Osteoblast (primary cell): Measurements from ENCODE around the gene OR52E6. TPM values are rescaled to one million over a fixed set of nuclear protein-coding genes. Genes with fewer than 3 reads are reported as not detected.
A peak's percentile ranks its signal among the peaks of the same experiment; 100 is the strongest.

Experiments
- DNase-seq: peaks from one replicate; pipeline ENCODE4 v3.0.0; 2011; ENCODE audit warnings: low spot score, mixed read lengths; ENCODE audit not compliant: insufficient read length; ENCODE audit errors: missing footprints
- H2AFZ ChIP-seq: 2 replicates; pipeline ENCODE4 v1.6.0; 2011; ENCODE audit warnings: mild to moderate bottlenecking, low read length
- H3K27ac ChIP-seq: 2 replicates; pipeline ENCODE4 v1.5.1; 2011; ENCODE audit warnings: mild to moderate bottlenecking, low read depth, low read length, moderate library complexity
- H3K27me3 ChIP-seq: 2 replicates; pipeline ENCODE4 v1.6.0; 2012; ENCODE audit warnings: mild to moderate bottlenecking, control low read depth, inconsistent platforms, low read length, moderate library complexity; ENCODE audit not compliant: insufficient read depth
- H3K36me3 ChIP-seq: 2 replicates; pipeline ENCODE4 v1.5.1; 2011; ENCODE audit warnings: mild to moderate bottlenecking, low read length, control low read depth, moderate library complexity; ENCODE audit not compliant: insufficient read depth
- H3K4me1 ChIP-seq: 2 replicates; pipeline ENCODE4 v1.5.1; 2011; ENCODE audit warnings: mild to moderate bottlenecking, low read length, control low read depth, moderate library complexity; ENCODE audit not compliant: insufficient read depth
- H3K4me2 ChIP-seq: 2 replicates; pipeline ENCODE4 v1.6.0; 2011; ENCODE audit warnings: mild to moderate bottlenecking, low read length; ENCODE audit not compliant: insufficient read depth
- H3K4me3 ChIP-seq: fragments of 200-600 bp; sonication (generic); 3 replicates; pipeline ENCODE4 v1.5.1; 2012; ENCODE audit warnings: mild to moderate bottlenecking, low read length, inconsistent platforms; ENCODE audit not compliant: insufficient read depth
- H3K79me2 ChIP-seq: 2 replicates; pipeline ENCODE4 v1.6.0; 2012; ENCODE audit warnings: mild to moderate bottlenecking, low read length, control low read depth, inconsistent platforms; ENCODE audit not compliant: insufficient read depth
- H3K9me3 ChIP-seq: 2 replicates; pipeline ENCODE4 v1.5.1; 2011; ENCODE audit warnings: low read depth, low read length, control low read depth
- H4K20me1 ChIP-seq: 2 replicates; pipeline ENCODE4 v1.6.0; 2012; ENCODE audit warnings: mild to moderate bottlenecking, low read length, control low read depth; ENCODE audit not compliant: insufficient read depth
- CTCF ChIP-seq: IDR thresholded peaks from 2 replicates; pipeline ENCODE4 v1.5.1; 2011; ENCODE audit warnings: mild to moderate bottlenecking, low read depth, low read length, moderate library complexity; ENCODE audit errors: extremely low read depth
- total RNA-seq: library from RNA; depleted of rRNA; stranded (reverse); fragments of >200 nt; gene quantifications from 2 replicates; pipeline ENCODE4 v1.2.3, GENCODE V29; 2012

OR52E6 gene
- total RNA-seq = 1.4 TPM in 1 of 2 replicates, not detected in the other

- Histone ChIP-seq H3K27ac (no peak within 1 kb of the TSS), H3K36me3 (no peaks in the 10 kb centered on the region), H3K9me3 (no peaks in the 10 kb centered on the region), H4K20me1 (no peaks in the 10 kb centered on the region), H3K27me3 (no peaks in the 10 kb centered on the region), H3K4me3 (no peak within 1 kb of the TSS), H3K4me2 (no peak within 1 kb of the TSS), H3K79me2 (no peaks in the 10 kb centered on the region), H3K4me1 (no peaks in the 10 kb centered on the region), H2AFZ (no peak within 1 kb of the TSS)
- DNase-seq = no peak
- no peak for TF ChIP-seq CTCF
Observed at GRCh38 chr11:5841797-5842196, at the start of gene OR52E6. OR52E6 (minus strand) TSS chr11:5841897; CDS start chr11:5841897, 0 bp downstream.

GRCh38 chr11:5891216-5891800, 49.6 kb upstream of the OR52E6 start:
- H3K79me2 ChIP-seq = no peaks in the 10 kb centered on the region
- no peak overlapping the region for H3K4me3 ChIP-seq
- no peak overlapping the region for H3K27ac ChIP-seq
- H3K36me3 ChIP-seq = no peaks in the 10 kb centered on the region
- DNase-seq = no peak
- H4K20me1 ChIP-seq = no peaks in the 10 kb centered on the region
- H3K4me2 ChIP-seq = no peak overlapping the region
- no peak overlapping the region for H2AFZ ChIP-seq
- peak; percentile 48 for TF ChIP-seq CTCF
- H3K27me3 ChIP-seq = no peaks in the 10 kb centered on the region
- H3K4me1 ChIP-seq = no peaks in the 10 kb centered on the region
- H3K9me3 ChIP-seq = no peaks in the 10 kb centered on the region

- Histone ChIP-seq H3K27me3 (no peaks in the 10 kb centered on the region), H3K4me2 (no peak overlapping the region), H3K9me3 (no peaks in the 10 kb centered on the region), H3K4me1 (no peaks in the 10 kb centered on the region), H4K20me1 (no peaks in the 10 kb centered on the region), H3K79me2 (no peaks in the 10 kb centered on the region), H3K36me3 (no peaks in the 10 kb centered on the region), H3K27ac (no peak overlapping the region), H2AFZ (no peak overlapping the region), H3K4me3 (no peak overlapping the region)
- no peak for TF ChIP-seq CTCF
- no peak for DNase-seq
Observed at GRCh38 chr11:5887661-5888060, 46.0 kb upstream of the OR52E6 start.

- Histone ChIP-seq H3K27me3 (no peaks in the 10 kb centered on the region), H3K36me3 (no peaks in the 10 kb centered on the region), H3K4me1 (no peaks in the 10 kb centered on the region), H3K9me3 (no peaks in the 10 kb centered on the region), H3K4me2 (no peak overlapping the region), H3K79me2 (no peaks in the 10 kb centered on the region), H3K4me3 (no peak overlapping the region), H3K27ac (no peak overlapping the region), H2AFZ (no peak overlapping the region), H4K20me1 (no peaks in the 10 kb centered on the region)
- DNase-seq = no peak
- TF ChIP-seq CTCF = no peak
Observed at GRCh38 chr11:5887172-5887571, 45.5 kb upstream of the OR52E6 start.
